GM12878 (cell line): Measurements from ENCODE around the gene TKT. TPM values are rescaled to one million over a fixed set of nuclear protein-coding genes. Genes with fewer than 3 reads are reported as not detected.

Experiments
- IRF4 ChIP-seq: IDR thresholded peaks from 2 replicates; pipeline ENCODE4 v1.6.1; 2011; ENCODE audit warnings: low read depth, low read length
- RELA ChIP-seq: fragments of 450-650 bp; IDR thresholded peaks from 2 replicates; pipeline ENCODE4 v1.8.0; 2014; ENCODE audit warnings: borderline replicate concordance; ENCODE audit not compliant: partially characterized antibody
- REST ChIP-seq: IDR thresholded peaks from 2 replicates; pipeline ENCODE4 v1.6.1; 2012; ENCODE audit warnings: mild to moderate bottlenecking, low read depth, low read length
- SPI1 ChIP-seq: IDR thresholded peaks from 2 replicates; pipeline ENCODE4 v1.6.1; 2011; ENCODE audit warnings: low read depth, mild to moderate bottlenecking, low read length, moderate library complexity, borderline replicate concordance; ENCODE audit not compliant: insufficient read depth
- WRNIP1 ChIP-seq: IDR thresholded peaks from 2 replicates; pipeline ENCODE4 v1.6.1; 2011; ENCODE audit warnings: low read depth, low read length, improper control_type of control experiment, borderline replicate concordance
- polyA plus RNA-seq, 11 experiments: library from polyadenylated mRNA; depleted of rRNA in 4 of 11; unstranded in 6 of 11; stranded (reverse) in 5 of 11; fragments of >200 nt; fragmentation: Nextera tagmentation in 4 of 11; fragmentation: Illumina TruSeq in 1 of 11; extraction: Ambion mirVana in 4 of 11; extraction: Trizol in 1 of 11; gene quantifications; 1 replicate in 1 of 11; 2 replicates in 10 of 11; pipeline versions ENCODE4 v1.2.1 to v1.2.3, GENCODE V29; 2011 to 2016; ENCODE audit warnings: inconsistent platforms in 2 of 11, missing spikeins in 2 of 11, low read depth in 1 of 11
- total RNA-seq, 4 experiments: library from RNA; depleted of rRNA in 3 of 4; stranded (reverse); fragments of >200 nt in 3 of 4; fragmentation: Illumina TruSeq in 1 of 4; extraction: Trizol in 1 of 4; gene quantifications; 2 replicates each; pipeline versions ENCODE4 v1.2.1 to v1.2.3, GENCODE V29; 2013 to 2021
- TF ChIP-seq, protein P1 (sequence below): IDR thresholded peaks from 2 replicates; pipeline ENCODE4 v1.6.1; 2012; ENCODE audit warnings: improper control_type of control experiment, low read depth, low read length; ENCODE audit not compliant: insufficient replicate concordance

The TKT gene
- total and polyA plus RNA-seq, 10 of the 15 experiments (the other 5 are each of a cell fraction or from before 2014, with no cell fraction given) = 56.4 to 385 (median 143) TPM

DNA sequence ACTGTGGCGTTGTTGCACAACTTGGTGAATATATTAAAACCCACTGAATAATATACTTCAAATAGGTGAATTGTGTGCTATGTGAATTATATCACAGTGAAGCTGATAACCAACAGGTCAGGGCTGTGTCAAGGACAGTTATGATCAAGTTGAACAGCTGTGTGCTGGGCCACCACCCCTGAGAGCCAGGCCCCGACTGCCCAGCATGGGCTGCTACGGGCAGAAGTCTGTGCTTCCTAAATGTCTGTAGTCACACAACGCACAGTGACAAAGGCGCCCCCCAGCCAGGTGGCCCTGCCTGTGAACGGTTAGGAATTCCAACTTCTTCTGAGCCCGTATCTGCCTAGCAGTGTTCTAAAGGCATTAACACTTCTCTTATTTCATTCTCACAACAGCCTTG, 32.8 kb downstream of the TKT start (continued):
- TF ChIP-seq, protein P1, sequence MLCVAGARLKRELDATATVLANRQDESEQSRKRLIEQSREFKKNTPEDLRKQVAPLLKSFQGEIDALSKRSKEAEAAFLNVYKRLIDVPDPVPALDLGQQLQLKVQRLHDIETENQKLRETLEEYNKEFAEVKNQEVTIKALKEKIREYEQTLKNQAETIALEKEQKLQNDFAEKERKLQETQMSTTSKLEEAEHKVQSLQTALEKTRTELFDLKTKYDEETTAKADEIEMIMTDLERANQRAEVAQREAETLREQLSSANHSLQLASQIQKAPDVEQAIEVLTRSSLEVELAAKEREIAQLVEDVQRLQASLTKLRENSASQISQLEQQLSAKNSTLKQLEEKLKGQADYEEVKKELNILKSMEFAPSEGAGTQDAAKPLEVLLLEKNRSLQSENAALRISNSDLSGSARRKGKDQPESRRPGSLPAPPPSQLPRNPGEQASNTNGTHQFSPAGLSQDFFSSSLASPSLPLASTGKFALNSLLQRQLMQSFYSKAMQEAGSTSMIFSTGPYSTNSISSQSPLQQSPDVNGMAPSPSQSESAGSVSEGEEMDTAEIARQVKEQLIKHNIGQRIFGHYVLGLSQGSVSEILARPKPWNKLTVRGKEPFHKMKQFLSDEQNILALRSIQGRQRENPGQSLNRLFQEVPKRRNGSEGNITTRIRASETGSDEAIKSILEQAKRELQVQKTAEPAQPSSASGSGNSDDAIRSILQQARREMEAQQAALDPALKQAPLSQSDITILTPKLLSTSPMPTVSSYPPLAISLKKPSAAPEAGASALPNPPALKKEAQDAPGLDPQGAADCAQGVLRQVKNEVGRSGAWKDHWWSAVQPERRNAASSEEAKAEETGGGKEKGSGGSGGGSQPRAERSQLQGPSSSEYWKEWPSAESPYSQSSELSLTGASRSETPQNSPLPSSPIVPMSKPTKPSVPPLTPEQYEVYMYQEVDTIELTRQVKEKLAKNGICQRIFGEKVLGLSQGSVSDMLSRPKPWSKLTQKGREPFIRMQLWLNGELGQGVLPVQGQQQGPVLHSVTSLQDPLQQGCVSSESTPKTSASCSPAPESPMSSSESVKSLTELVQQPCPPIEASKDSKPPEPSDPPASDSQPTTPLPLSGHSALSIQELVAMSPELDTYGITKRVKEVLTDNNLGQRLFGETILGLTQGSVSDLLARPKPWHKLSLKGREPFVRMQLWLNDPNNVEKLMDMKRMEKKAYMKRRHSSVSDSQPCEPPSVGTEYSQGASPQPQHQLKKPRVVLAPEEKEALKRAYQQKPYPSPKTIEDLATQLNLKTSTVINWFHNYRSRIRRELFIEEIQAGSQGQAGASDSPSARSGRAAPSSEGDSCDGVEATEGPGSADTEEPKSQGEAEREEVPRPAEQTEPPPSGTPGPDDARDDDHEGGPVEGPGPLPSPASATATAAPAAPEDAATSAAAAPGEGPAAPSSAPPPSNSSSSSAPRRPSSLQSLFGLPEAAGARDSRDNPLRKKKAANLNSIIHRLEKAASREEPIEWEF = no peak
- TF ChIP-seq WRNIP1 (no peak), RELA (no peak), IRF4 (no peak), SPI1 (no peak), REST (no peak)
